HG02642 (cell line): ENCODE results near the gene DTX2.
"Not testable (repeated sequence)": the region's sequence is repeated elsewhere in the genome, so short reads cannot be mapped to it uniquely, and the experiment has no call there.

ENCODE experiments used
- ATAC-seq: cut with Tn5 transposase; IDR thresholded peaks from one replicate; pipeline ENCODE4 v1.9.1; 2021; ENCODE audit warnings: mild to moderate bottlenecking; ENCODE audit not compliant: unreplicated experiment, poor library complexity

The DTX2 gene

GRCh38 chr7:76442664-76443446, 18.7 kb upstream of the DTX2 start:
- ATAC-seq = not testable (repeated sequence)

- ATAC-seq = not testable (repeated sequence)
Observed at GRCh38 chr7:76443846-76444245, 17.7 kb upstream of the DTX2 start.

DNA sequence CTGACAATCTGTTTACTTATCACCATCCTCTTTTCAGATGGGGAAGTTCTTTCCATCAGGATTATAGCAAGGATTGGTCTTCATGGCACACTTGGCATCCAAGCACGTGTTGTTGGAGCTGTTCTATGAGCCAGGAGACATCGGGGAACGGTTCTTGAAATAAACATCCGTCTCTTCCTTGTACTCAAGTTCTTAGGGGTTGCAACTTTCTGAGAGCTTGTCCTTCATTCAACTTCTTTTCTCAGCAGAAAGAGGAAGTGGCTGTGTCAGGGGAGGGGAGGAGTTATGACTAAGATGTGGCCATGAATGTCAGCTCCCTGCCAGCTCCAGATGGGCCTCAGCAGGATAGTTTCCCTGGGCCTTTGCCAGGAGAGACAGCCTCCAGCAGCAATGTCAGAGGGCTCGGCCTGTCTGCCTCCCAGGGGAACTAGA, 15.9 kb upstream of the DTX2 start:
- ATAC-seq = peak; percentile 82

- not testable (repeated sequence) for ATAC-seq
Observed at GRCh38 chr7:76457017-76457416, 4.5 kb upstream of the DTX2 start.

- ATAC-seq = not testable (repeated sequence)
Observed at GRCh38 chr7:76458504-76458903, 3.0 kb upstream of the DTX2 start.

- ATAC-seq = not testable (repeated sequence)
Observed at GRCh38 chr7:76460767-76461166, 742 bp upstream of the DTX2 start.

DNA sequence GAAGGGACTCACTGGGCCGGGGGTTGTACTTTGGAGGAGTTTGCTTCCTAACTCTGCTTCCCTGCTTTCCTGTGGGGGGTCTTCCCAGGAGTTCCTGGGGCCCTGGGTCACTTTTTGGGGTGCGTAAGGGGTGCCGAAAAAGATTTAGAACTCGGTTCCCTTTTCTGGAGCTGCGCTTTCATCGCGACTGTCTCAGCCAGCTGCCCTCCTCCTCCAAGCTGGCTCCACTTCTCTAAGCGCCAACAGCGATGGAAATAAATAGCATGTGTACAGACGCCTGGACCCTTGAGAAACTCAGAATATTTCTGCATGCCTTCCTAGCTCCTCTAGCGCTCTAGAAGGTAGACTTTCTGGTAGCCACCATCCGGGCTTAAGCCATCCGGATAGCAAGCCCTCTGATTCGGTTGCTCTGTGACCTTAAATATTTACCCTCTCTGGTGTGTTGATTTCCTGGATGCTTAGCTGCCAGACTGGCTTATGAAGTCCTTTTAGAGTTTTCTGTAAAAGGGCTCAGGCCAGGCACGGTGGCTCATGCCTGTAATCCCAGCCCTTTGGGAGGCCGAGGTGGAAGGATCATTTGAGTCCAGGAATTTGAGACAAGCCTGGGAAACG, 868 bp downstream of the DTX2 start:
- ATAC-seq = not testable (repeated sequence)

DNA sequence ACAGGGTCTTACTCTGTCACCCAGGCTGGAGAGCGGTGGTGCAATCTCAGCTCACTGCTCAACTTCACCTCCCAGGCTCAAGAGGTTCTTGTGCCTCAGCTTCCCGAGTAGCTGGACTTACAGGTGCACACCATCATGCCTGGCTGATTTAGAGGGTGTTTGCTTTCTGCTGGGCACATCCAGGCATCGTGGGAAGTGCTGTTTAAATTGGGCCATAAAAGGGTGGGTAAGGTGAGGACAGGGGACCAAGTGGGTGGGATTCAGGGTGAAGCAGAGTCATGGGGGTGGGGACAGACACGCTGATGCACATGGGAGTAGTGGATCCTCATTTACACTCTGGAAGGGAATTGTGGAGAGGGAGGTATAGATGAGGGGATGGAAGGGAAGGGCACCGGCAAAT, 3.5 kb downstream of the DTX2 start:
- ATAC-seq = not testable (repeated sequence)

GRCh38 chr7:76465950-76466349, 4.4 kb downstream of the DTX2 start:
- ATAC-seq = not testable (repeated sequence)

DNA sequence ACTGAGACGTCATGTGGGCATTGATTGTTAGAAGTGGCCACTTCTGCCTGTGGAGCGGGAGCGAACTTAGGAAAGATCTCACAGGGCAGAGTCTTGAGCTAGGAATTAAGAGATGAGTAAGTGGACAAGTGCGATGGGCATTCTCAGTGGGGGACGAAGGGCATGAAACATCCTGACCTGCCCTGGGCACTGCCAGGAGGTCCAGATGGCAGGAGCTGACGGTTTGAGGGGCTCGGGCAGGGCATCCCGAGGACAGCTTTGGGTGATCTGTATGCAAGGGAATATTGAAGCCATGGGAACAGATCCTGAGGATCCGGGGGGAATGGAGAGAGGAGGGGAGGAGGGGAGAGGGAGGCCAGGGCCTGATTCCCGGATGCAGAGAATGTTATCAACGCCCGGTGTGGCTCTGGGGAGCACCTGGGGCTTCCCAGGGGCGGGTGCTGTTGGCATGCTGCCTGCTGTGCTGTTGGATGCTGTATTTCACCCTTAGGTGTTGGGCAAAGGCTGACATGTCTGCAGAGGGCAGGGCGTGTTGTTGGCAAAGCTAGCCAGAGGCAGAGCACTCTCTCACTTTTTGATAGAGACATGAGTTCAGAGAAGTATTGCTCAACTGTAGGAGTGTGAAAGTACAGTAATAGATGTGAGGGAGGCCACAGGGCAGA, 6.4 kb downstream of the DTX2 start:
- peak; percentile 41 for ATAC-seq

- ATAC-seq = not testable (repeated sequence)
Observed at GRCh38 chr7:76471556-76472221, 10.2 kb downstream of the DTX2 start.

GRCh38 chr7:76473097-76473496, 11.6 kb downstream of the DTX2 start:
- not testable (repeated sequence) for ATAC-seq

- not testable (repeated sequence) for ATAC-seq
Observed at GRCh38 chr7:76476280-76476679, 14.8 kb downstream of the DTX2 start.

DNA sequence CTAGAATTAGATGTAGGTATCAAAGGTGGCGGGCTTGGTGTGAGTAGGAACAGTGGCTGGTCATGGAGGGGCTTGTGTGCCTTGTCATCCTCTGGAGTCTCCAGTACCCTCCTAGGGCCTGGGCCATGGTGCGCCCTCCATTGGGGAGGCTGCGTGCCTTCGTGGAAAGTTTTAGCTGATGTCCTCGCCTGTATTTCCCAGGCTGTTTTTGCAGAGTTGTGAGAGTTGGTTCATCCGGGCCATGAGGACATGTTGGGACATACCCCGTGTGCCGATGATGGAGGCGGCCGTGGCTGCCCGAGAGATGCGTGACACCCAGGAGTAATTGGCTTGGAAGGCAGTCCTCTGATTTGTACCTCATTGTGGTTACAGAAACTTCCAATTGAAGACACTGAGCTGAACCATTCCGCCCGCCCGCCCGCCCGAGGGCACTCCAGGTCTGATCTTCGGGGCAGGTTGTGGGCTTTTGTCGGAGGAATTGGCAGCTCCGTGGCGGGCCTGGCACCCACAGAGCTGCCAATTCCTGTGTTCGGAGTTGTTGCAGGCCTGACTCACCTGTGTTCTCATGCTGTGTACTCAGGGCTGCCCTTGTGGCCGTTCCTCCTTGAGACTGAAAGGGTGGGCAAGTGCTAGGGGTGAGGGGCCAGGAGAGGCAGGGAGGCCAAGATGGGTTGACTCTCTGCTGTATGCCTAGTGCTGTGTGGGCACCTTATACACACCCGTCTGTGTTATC, 15.4 kb downstream of the DTX2 start:
- not testable (repeated sequence) for ATAC-seq

DNA sequence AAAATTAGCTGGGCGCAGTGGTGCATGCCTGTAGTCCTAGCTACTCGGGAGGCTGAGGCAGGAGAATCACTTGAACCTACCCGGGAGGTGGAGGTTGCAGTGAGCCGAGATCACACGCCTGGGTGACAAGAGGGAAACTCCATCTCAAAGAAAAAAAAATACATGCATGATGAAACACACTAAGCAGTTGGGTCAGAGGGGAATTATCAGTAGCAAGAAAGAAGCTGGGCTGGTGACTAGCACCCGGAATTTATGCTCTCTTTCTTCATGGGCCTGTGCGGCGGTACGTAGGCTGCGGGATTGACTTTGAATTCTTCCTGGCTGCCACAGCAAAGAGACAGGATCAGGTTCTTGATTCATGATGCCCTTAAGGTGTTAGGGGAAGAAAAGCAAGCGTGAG, 18.1 kb downstream of the DTX2 start:
- ATAC-seq = not testable (repeated sequence)

- ATAC-seq = not testable (repeated sequence)
Observed at GRCh38 chr7:76480403-76481253, 19.1 kb downstream of the DTX2 start.

GRCh38 chr7:76482660-76483059, 21.2 kb downstream of the DTX2 start:
- not testable (repeated sequence) for ATAC-seq

- not testable (repeated sequence) for ATAC-seq
Observed at GRCh38 chr7:76483081-76483480, 21.6 kb downstream of the DTX2 start.

- ATAC-seq = not testable (repeated sequence)
Observed at GRCh38 chr7:76484456-76484855, 22.9 kb downstream of the DTX2 start.
